K562 (cell line): ENCODE data around the gene ASXL2. TPM values are rescaled to one million over a fixed set of nuclear protein-coding genes. Genes with fewer than 3 reads are reported as not detected.

ENCODE experiments used
- BCOR ChIP-seq: fragments of 450-650 bp; IDR thresholded peaks from 2 replicates; pipeline ENCODE4 v1.6.1; 2016
- CHCHD3 ChIP-seq: fragments of 250-450 bp; sonication (Bioruptor Pico); IDR thresholded peaks from 2 replicates; pipeline ENCODE4 v2.1.2; 2022; ENCODE audit warnings: mild to moderate bottlenecking
- CHD2 ChIP-seq: IDR thresholded peaks from 2 replicates; pipeline ENCODE4 v1.6.1; 2011; ENCODE audit warnings: low read depth, low read length
- EHMT2 ChIP-seq: fragments of 450-650 bp; IDR thresholded peaks from 2 replicates; pipeline ENCODE4 v1.6.1; 2018; ENCODE audit warnings: antibody characterized with exemption
- GATAD2B ChIP-seq: fragments of 450-650 bp; IDR thresholded peaks from 2 replicates; pipeline ENCODE4 v1.6.1; 2017; ENCODE audit warnings: mild to moderate bottlenecking, borderline replicate concordance
- ILF3 ChIP-seq: fragments of 450-650 bp; IDR thresholded peaks from 2 replicates; pipeline ENCODE4 v1.6.1; 2018; ENCODE audit warnings: antibody characterized with exemption, mild to moderate bottlenecking, moderate library complexity, borderline replicate concordance
- MTA3 ChIP-seq: fragments of 450-650 bp; formaldehyde crosslinking; IDR thresholded peaks from 2 replicates; pipeline ENCODE4 v1.6.1; 2017; ENCODE audit warnings: mild to moderate bottlenecking, borderline replicate concordance
- POU5F1 ChIP-seq: fragments of 150-350 bp; IDR thresholded peaks from 2 replicates; pipeline ENCODE4 v1.6.1; 2014; ENCODE audit warnings: borderline replicate concordance, low read length, low read depth, mild to moderate bottlenecking; ENCODE audit not compliant: partially characterized antibody
- PURB ChIP-seq: sonication (generic); formaldehyde crosslinking; IDR thresholded peaks from 2 replicates; pipeline ENCODE4 v1.9.0; 2021; ENCODE audit warnings: low read depth, mild to moderate bottlenecking, missing genetic modification reagents
- RBBP5 ChIP-seq: fragments of 200-600 bp; sonication (generic); IDR thresholded peaks from 2 replicates; pipeline ENCODE4 v1.6.1; 2012; ENCODE audit warnings: borderline replicate concordance, mild to moderate bottlenecking, low read length, control low read depth, inconsistent platforms; ENCODE audit not compliant: insufficient read depth, poor library complexity, severe bottlenecking
- SMARCA4 ChIP-seq: fragments of 450-650 bp; IDR thresholded peaks from 2 replicates; pipeline ENCODE4 v1.6.1; 2016
- ZNF239 ChIP-seq: fragments of 250-450 bp; sonication (Bioruptor Pico); IDR thresholded peaks from 2 replicates; pipeline ENCODE4 v1.4.0; 2020; ENCODE audit warnings: mild to moderate bottlenecking
- ZSCAN29 ChIP-seq: fragments of 450-650 bp; IDR thresholded peaks from 2 replicates; pipeline ENCODE4 v1.6.1; 2017
- polyA plus RNA-seq, 8 experiments: library from polyadenylated mRNA; depleted of rRNA in 4 of 8; stranded (reverse) in 5 of 8; unstranded in 3 of 8; fragments of >200 nt; fragmentation: Nextera tagmentation in 2 of 8; fragmentation: Illumina TruSeq in 1 of 8; extraction: Ambion mirVana in 2 of 8; extraction: Trizol in 1 of 8; gene quantifications; 2 replicates each; pipeline versions ENCODE4 v1.2.1 to v1.2.3, GENCODE V29; 2011 to 2014; ENCODE audit warnings: inconsistent platforms in 1 of 8, missing spikeins in 1 of 8
- total RNA-seq, 7 experiments: library from RNA; depleted of rRNA in 6 of 7; stranded (reverse); fragments of >200 nt in 6 of 7; fragmentation: Illumina TruSeq in 2 of 7; extraction: Trizol in 2 of 7; gene quantifications; 2 replicates each; pipeline versions ENCODE4 v1.2.1 to v1.2.3, GENCODE V29; 2011 to 2021; ENCODE audit warnings: low replicate concordance in 1 of 7
- TF ChIP-seq, protein P1 (sequence below), 2 experiments: fragments of 200-800 bp in 1 of 2; sonication (Bioruptor generic) in 1 of 2; sonication (generic) in 1 of 2; formaldehyde crosslinking in 1 of 2; IDR thresholded peaks in 1 of 2; conservative IDR thresholded peaks in 1 of 2; 2 replicates each; pipeline versions ENCODE4 v1.5.0 to v1.6.1; 2016 to 2020; ENCODE audit warnings: missing compliant biosample characterization in 1 of 2, missing genetic modification characterization in 1 of 2, missing genetic modification reagents in 1 of 2
- TF ChIP-seq, protein P2 (sequence below): sonication (generic); formaldehyde crosslinking; IDR thresholded peaks from 2 replicates; pipeline ENCODE4 v1.8.0; 2023; ENCODE audit warnings: mild to moderate bottlenecking, missing genetic modification reagents
- TF ChIP-seq, protein P3 (sequence below): fragments of 450-650 bp; IDR thresholded peaks from 2 replicates; pipeline ENCODE4 v1.6.1; 2016; ENCODE audit warnings: low read depth, mild to moderate bottlenecking, moderate library complexity
- TF ChIP-seq, protein P4 (sequence below): sonication (generic); formaldehyde crosslinking; IDR thresholded peaks from 2 replicates; pipeline ENCODE4 v1.8.1; 2023; ENCODE audit warnings: missing genetic modification reagents, mild to moderate bottlenecking, borderline replicate concordance

ASXL2 gene
- total and polyA plus RNA-seq, 9 of the 15 experiments (the other 6 are each of a cell fraction or from before 2014, with no cell fraction given), result 2.2 to 25.9 (median 9.0) TPM

DNA sequence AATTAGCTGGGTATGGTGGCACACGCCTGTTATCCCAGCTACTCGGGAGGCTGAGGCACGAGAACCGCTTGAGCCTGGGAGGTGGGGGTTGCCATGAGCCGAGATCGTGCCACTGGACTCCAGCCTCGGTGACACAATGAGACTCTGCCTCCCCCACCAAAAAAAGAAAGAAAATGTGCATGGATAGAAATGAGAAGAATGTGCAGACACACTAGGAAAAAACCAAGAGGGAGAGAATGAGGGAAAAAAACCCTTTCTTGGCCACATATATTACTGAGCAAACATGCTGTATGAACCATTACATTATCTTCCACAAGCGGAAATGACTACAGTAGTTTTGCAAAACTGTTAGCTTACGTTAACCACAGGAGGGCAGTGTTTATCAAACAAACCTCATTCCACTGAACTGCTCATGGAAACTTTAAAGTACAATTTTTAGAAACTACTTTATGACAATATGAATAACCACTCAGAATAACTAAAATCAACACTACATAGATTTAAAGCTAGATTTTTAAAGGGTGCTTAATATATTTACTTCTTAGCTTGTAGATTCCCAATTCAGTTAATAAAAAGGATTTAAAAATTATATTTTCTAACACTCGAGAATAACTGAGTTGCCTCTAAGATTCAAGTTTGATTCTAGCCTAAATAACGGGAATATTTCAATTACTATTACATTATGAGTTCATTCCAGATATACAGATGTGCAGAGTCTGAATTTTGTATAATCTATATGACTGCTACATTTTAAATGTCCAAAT is 26.4 kb downstream of the ASXL2 start (continued):
- TF ChIP-seq, protein P1, sequence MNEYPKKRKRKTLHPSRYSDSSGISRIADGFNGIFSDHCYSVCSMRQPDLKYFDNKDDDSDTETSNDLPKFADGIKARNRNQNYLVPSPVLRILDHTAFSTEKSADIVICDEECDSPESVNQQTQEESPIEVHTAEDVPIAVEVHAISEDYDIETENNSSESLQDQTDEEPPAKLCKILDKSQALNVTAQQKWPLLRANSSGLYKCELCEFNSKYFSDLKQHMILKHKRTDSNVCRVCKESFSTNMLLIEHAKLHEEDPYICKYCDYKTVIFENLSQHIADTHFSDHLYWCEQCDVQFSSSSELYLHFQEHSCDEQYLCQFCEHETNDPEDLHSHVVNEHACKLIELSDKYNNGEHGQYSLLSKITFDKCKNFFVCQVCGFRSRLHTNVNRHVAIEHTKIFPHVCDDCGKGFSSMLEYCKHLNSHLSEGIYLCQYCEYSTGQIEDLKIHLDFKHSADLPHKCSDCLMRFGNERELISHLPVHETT (CRISPR knock-in tag; conservative IDR thresholded peaks at IDR 0.05 in 1 of 2, IDR thresholded peaks at IDR 0.05 in 1 of 2), result no peak
- TF ChIP-seq, protein P2, sequence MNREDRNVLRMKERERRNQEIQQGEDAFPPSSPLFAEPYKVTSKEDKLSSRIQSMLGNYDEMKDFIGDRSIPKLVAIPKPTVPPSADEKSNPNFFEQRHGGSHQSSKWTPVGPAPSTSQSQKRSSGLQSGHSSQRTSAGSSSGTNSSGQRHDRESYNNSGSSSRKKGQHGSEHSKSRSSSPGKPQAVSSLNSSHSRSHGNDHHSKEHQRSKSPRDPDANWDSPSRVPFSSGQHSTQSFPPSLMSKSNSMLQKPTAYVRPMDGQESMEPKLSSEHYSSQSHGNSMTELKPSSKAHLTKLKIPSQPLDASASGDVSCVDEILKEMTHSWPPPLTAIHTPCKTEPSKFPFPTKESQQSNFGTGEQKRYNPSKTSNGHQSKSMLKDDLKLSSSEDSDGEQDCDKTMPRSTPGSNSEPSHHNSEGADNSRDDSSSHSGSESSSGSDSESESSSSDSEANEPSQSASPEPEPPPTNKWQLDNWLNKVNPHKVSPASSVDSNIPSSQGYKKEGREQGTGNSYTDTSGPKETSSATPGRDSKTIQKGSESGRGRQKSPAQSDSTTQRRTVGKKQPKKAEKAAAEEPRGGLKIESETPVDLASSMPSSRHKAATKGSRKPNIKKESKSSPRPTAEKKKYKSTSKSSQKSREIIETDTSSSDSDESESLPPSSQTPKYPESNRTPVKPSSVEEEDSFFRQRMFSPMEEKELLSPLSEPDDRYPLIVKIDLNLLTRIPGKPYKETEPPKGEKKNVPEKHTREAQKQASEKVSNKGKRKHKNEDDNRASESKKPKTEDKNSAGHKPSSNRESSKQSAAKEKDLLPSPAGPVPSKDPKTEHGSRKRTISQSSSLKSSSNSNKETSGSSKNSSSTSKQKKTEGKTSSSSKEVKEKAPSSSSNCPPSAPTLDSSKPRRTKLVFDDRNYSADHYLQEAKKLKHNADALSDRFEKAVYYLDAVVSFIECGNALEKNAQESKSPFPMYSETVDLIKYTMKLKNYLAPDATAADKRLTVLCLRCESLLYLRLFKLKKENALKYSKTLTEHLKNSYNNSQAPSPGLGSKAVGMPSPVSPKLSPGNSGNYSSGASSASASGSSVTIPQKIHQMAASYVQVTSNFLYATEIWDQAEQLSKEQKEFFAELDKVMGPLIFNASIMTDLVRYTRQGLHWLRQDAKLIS, result 0 out of 2 replicates have a peak, but pooled peaks have one; percentile 65
- 0 out of 2 replicates have a peak, but pooled peaks have one; percentile 39 for TF ChIP-seq MTA3
- TF ChIP-seq RBBP5, result no peak
- TF ChIP-seq, protein P3, sequence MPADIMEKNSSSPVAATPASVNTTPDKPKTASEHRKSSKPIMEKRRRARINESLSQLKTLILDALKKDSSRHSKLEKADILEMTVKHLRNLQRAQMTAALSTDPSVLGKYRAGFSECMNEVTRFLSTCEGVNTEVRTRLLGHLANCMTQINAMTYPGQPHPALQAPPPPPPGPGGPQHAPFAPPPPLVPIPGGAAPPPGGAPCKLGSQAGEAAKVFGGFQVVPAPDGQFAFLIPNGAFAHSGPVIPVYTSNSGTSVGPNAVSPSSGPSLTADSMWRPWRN, result peak; percentile 49; the same call in 1 of the 2 replicates
- TF ChIP-seq POU5F1, result no peak
- TF ChIP-seq CHD2, result no peak
- TF ChIP-seq CHCHD3 (CRISPR knock-in tag), result no peak
- peak; percentile 89 for TF ChIP-seq SMARCA4
- TF ChIP-seq BCOR, result peak; percentile 54
- TF ChIP-seq ZSCAN29, result no peak
- no peak for TF ChIP-seq ZNF239 (CRISPR knock-in tag)
- TF ChIP-seq, protein P4, sequence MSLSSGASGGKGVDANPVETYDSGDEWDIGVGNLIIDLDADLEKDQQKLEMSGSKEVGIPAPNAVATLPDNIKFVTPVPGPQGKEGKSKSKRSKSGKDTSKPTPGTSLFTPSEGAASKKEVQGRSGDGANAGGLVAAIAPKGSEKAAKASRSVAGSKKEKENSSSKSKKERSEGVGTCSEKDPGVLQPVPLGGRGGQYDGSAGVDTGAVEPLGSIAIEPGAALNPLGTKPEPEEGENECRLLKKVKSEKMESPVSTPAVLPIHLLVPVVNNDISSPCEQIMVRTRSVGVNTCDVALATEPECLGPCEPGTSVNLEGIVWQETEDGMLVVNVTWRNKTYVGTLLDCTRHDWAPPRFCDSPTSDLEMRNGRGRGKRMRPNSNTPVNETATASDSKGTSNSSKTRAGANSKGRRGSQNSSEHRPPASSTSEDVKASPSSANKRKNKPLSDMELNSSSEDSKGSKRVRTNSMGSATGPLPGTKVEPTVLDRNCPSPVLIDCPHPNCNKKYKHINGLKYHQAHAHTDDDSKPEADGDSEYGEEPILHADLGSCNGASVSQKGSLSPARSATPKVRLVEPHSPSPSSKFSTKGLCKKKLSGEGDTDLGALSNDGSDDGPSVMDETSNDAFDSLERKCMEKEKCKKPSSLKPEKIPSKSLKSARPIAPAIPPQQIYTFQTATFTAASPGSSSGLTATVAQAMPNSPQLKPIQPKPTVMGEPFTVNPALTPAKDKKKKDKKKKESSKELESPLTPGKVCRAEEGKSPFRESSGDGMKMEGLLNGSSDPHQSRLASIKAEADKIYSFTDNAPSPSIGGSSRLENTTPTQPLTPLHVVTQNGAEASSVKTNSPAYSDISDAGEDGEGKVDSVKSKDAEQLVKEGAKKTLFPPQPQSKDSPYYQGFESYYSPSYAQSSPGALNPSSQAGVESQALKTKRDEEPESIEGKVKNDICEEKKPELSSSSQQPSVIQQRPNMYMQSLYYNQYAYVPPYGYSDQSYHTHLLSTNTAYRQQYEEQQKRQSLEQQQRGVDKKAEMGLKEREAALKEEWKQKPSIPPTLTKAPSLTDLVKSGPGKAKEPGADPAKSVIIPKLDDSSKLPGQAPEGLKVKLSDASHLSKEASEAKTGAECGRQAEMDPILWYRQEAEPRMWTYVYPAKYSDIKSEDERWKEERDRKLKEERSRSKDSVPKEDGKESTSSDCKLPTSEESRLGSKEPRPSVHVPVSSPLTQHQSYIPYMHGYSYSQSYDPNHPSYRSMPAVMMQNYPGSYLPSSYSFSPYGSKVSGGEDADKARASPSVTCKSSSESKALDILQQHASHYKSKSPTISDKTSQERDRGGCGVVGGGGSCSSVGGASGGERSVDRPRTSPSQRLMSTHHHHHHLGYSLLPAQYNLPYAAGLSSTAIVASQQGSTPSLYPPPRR (CRISPR knock-in tag), result no peak
- no peak for TF ChIP-seq ILF3
- peak; percentile 59 for TF ChIP-seq EHMT2
- peak; percentile 44; the same call in 1 of the 2 replicates for TF ChIP-seq GATAD2B
- TF ChIP-seq PURB (CRISPR knock-in tag), result no peak
